Keratinocyte (primary cell): ENCODE measurements around the gene APOB. TPM values are rescaled to one million over a fixed set of nuclear protein-coding genes. Genes with fewer than 3 reads are reported as not detected.

Experiments used
- DNase-seq: peaks from one replicate; pipeline ENCODE4 v3.0.0-alpha.2; 2011; ENCODE audit warnings: low read depth, missing footprints, low spot score
- FAIRE-seq: peaks from 2 replicates; lab custom pipeline; 2011; peaks lifted over from hg19 to GRCh38; lab: Jason Lieb, UNC
- H2AFZ ChIP-seq: 2 replicates; pipeline ENCODE4 v1.6.0; 2012; ENCODE audit warnings: low read length, control low read depth, inconsistent platforms; ENCODE audit not compliant: control insufficient read depth
- H3K27ac ChIP-seq: 2 replicates; pipeline ENCODE4 v1.5.1; 2011; ENCODE audit warnings: low read length; ENCODE audit not compliant: control insufficient read depth, insufficient read depth
- H3K27me3 ChIP-seq: 3 replicates; pipeline ENCODE4 v1.6.0; 2011; ENCODE audit warnings: low read length; ENCODE audit not compliant: control insufficient read depth, insufficient read depth; ENCODE audit errors: extremely low read depth
- H3K36me3 ChIP-seq, 2 experiments: 2 replicates in 1 of 2; 3 replicates in 1 of 2; pipeline ENCODE4 v1.5.1; 2011; ENCODE audit warnings: low read length in 2 of 2, mild to moderate bottlenecking in 1 of 2; ENCODE audit not compliant: control insufficient read depth in 2 of 2, insufficient read depth in 2 of 2; ENCODE audit errors: extremely low read depth in 1 of 2
- H3K4me1 ChIP-seq: 3 replicates; pipeline ENCODE4 v1.5.1; 2011; ENCODE audit warnings: low read length; ENCODE audit not compliant: control insufficient read depth, insufficient read depth; ENCODE audit errors: extremely low read depth
- H3K4me2 ChIP-seq: 3 replicates; pipeline ENCODE4 v1.6.0; 2011; ENCODE audit warnings: low read depth, low read length; ENCODE audit not compliant: control insufficient read depth, insufficient read depth; ENCODE audit errors: extremely low read depth
- H3K4me3 ChIP-seq, 3 experiments: fragments of 200-600 bp in 1 of 3; sonication (generic) in 1 of 3; 2 replicates in 2 of 3; 3 replicates in 1 of 3; pipeline ENCODE4 v1.5.1; 2011 to 2016; ENCODE audit warnings: low read length in 3 of 3, mild to moderate bottlenecking in 3 of 3, control low read depth in 2 of 3, inconsistent platforms in 1 of 3, low read depth in 1 of 3, mixed read lengths in 1 of 3, mixed run types in 1 of 3, moderate library complexity in 1 of 3; ENCODE audit not compliant: control insufficient read depth in 2 of 3, insufficient read depth in 2 of 3; ENCODE audit errors: extremely low read depth in 1 of 3
- H3K79me2 ChIP-seq: 2 replicates; pipeline ENCODE4 v1.6.0; 2012; ENCODE audit warnings: low read length; ENCODE audit not compliant: control insufficient read depth, insufficient read depth
- H3K9ac ChIP-seq: 3 replicates; pipeline ENCODE4 v1.6.0; 2011; ENCODE audit warnings: low read length; ENCODE audit not compliant: control insufficient read depth, insufficient read depth; ENCODE audit errors: extremely low read depth
- H3K9me1 ChIP-seq: 3 replicates; pipeline ENCODE4 v1.6.0; 2011; ENCODE audit warnings: low read length; ENCODE audit not compliant: control insufficient read depth, insufficient read depth; ENCODE audit errors: extremely low read depth
- H3K9me3 ChIP-seq: 2 replicates; pipeline ENCODE4 v1.5.1; 2012; ENCODE audit warnings: low read depth, low read length; ENCODE audit not compliant: control insufficient read depth
- H4K20me1 ChIP-seq: 3 replicates; pipeline ENCODE4 v1.6.0; 2011; ENCODE audit warnings: low read length; ENCODE audit not compliant: control insufficient read depth, insufficient read depth; ENCODE audit errors: extremely low read depth
- CTCF ChIP-seq, 3 experiments: IDR thresholded peaks in 1 of 3; conservative IDR thresholded peaks in 1 of 3; optimal IDR thresholded peaks in 1 of 3; 2 replicates in 2 of 3; 3 replicates in 1 of 3; pipeline versions ENCODE3 to v1.5.1; 2011; ENCODE audit warnings: low read length in 3 of 3, mild to moderate bottlenecking in 3 of 3, moderate library complexity in 2 of 3, control low read depth in 1 of 3, inconsistent platforms in 1 of 3; ENCODE audit not compliant: insufficient read depth in 2 of 3; ENCODE audit errors: extremely low read depth in 1 of 3
- EZH2 ChIP-seq: IDR thresholded peaks from one replicate; pipeline ENCODE4 v1.6.1; 2012; ENCODE audit warnings: inconsistent platforms, mild to moderate bottlenecking, low read length, moderate library complexity
- dilution Hi-C: fragments of 300-500 bp; cut with MboI; formaldehyde crosslinking; loops from one replicate; pipeline ENCODE4 v1.7.0; 2020; ENCODE audit warnings: low sequenced_read_pairs; ENCODE audit not compliant: extremely low pct_ligation_motif_present
- polyA plus RNA-seq, 5 experiments: library from polyadenylated mRNA; depleted of rRNA in 3 of 5; stranded (reverse) in 3 of 5; stranded (forward) in 1 of 5; unstranded in 1 of 5; fragments of >200 nt; gene quantifications; 1 replicate in 1 of 5; 2 replicates in 3 of 5; 3 replicates in 1 of 5; pipeline versions ENCODE4 v1.2.1 to v1.2.3, GENCODE V29; 2011 to 2012; ENCODE audit warnings: missing spikeins in 2 of 5, low read depth in 1 of 5, low replicate concordance in 1 of 5

Gene APOB
- polyA plus RNA-seq, 1 donor (not counting 4 experiments of a cell fraction or from before 2014, with no cell fraction given) = 0.01 TPM

- FAIRE-seq = no peak
- Histone ChIP-seq H3K27ac (no peak overlapping the region), H3K27me3 (no peaks in the 10 kb centered on the region), H3K9me3 (no peaks in the 10 kb centered on the region), H3K4me2 (no peak overlapping the region), H3K9ac (no peak overlapping the region), H3K79me2 (no peaks in the 10 kb centered on the region), H3K4me1 (no peaks in the 10 kb centered on the region), H4K20me1 (no peaks in the 10 kb centered on the region), H3K4me3 (no peak overlapping the region), H3K36me3 (no peaks in the 10 kb centered on the region), H3K9me1 (no peaks in the 10 kb centered on the region), H2AFZ (no peak overlapping the region)
- DNase-seq = no peak
- no peak for TF ChIP-seq EZH2
- no peak for TF ChIP-seq CTCF (optimal IDR thresholded peaks at IDR 0.05 in 1 of 3, IDR thresholded peaks at IDR 0.05 in 1 of 3, conservative IDR thresholded peaks at IDR 0.05 in 1 of 3; ENCODE audit: extremely low read depth in 1 of 3, insufficient read depth in 2 of 3, low read length in 3 of 3)
- dilution Hi-C loops = no loop called here
These were observed 44.6 kb downstream of the APOB start for GRCh38 chr2:20998972-20999905.

DNA sequence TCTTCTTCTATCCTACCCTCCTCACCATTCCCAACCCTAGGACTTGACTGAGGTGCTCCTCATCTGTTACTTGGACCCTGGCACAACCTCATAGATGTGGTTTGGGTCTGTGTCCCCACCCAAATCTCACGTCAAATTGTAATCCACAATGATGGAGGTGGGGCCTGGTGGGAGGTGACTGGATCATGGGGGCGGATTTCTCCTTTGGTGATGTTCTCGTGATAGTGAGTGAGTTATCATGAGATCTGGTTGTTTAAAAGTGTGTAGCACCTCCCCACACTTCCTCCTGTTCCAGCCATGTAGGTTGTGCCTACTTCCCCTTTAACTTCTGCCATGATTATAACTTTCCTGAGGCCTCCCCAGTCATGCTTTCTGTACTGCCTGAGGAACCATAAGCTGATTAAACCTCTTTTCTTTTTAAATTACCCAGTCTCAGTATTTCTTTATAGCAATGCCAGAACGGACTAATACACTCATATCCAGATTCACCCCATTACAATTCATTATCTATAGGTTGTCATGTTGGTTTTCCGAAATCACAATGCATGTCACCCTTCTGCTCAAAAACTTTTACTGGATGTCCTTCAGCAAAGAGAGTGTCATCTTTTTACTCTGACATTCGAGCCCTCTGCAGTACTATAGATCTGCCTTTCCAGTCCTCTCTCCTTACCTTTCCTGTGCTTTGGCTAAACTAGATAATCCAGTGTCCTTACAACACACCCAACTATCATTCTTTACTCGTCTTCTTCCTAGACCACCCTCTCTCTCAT lies 45.7 kb downstream of the APOB start:
- H3K9me1 ChIP-seq = no peaks in the 10 kb centered on the region
- no peak overlapping the region for H3K4me3 ChIP-seq
- H4K20me1 ChIP-seq = no peaks in the 10 kb centered on the region
- no peak overlapping the region for H3K9ac ChIP-seq
- no peak overlapping the region for H2AFZ ChIP-seq
- no peak overlapping the region for H3K27ac ChIP-seq
- H3K4me1 ChIP-seq = no peaks in the 10 kb centered on the region
- dilution Hi-C loops = no loop called here
- no peaks in the 10 kb centered on the region for H3K9me3 ChIP-seq
- FAIRE-seq = no peak
- H3K27me3 ChIP-seq = no peaks in the 10 kb centered on the region
- H3K79me2 ChIP-seq = no peaks in the 10 kb centered on the region
- no peak for DNase-seq
- no peaks in the 10 kb centered on the region for H3K36me3 ChIP-seq
- H3K4me2 ChIP-seq = no peak overlapping the region
- TF ChIP-seq EZH2 = no peak
- no peak for TF ChIP-seq CTCF (optimal IDR thresholded peaks at IDR 0.05 in 1 of 3, IDR thresholded peaks at IDR 0.05 in 1 of 3, conservative IDR thresholded peaks at IDR 0.05 in 1 of 3; ENCODE audit: extremely low read depth in 1 of 3, insufficient read depth in 2 of 3, low read length in 3 of 3)
